ENCODE data around the gene ADORA2B. TPM values are rescaled to one million over a fixed set of nuclear protein-coding genes. Genes with fewer than 3 reads are reported as not detected.

The ADORA2B gene
- total and polyA plus RNA-seq, 2 of the 8 experiments (the other 6 are each of a cell fraction or from before 2014, with no cell fraction given), result 2.6 to 8.2 TPM

DNA sequence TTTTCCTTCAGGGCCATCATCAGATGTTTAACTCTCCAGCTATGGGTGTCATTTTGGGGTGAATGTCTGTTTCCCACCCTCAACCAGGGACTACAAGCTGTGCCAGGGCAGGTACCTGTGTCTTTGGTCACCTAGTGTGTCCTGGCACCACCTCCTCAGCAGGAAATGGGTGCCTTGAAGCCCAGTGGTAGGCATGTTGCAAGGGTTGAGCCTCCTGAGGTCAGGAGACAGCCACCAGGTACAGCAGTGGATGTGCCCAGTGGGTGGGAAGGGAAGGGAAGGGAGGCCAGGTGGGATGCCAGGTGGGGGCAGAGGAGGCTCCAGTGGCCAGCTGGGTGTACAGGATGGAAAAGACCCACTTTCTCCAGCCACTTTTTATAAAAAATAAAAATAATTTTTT, 25.5 kb upstream of the ADORA2B start:
- Histone ChIP-seq H3K18ac (ENCODE audit: extremely low read depth, low read length) (no peak overlapping the region), H3K79me1 (ENCODE audit: low read depth, low read length) (no peaks in the 10 kb centered on the region), H3K27ac (ENCODE audit: low read depth, low read length) (no peak overlapping the region), H4K5ac (ENCODE audit: insufficient read length, low read depth, low read length) (no peak overlapping the region), H3K4ac (replicated peaks; ENCODE audit: insufficient read length, low read depth, low read length) (no peak overlapping the region), H3K23me2 (ENCODE audit: low read depth, low read length) (peaks cover 3% of the 10 kb centered on the region; the same call in 1 of the 2 replicates), H2BK12ac (ENCODE audit: low read depth, low read length) (no peak overlapping the region), H3K14ac (ENCODE audit: insufficient read length) (no peak overlapping the region), H3K4me3 (ENCODE audit: extremely low read depth in 1 of 4, insufficient read depth in 2 of 4, low read depth in 3 of 4, low read length in 4 of 4) (no peak overlapping the region), H3K9ac (replicated peaks in 1 of 4; ENCODE audit: extremely low read depth in 1 of 4, low read depth in 3 of 4, low read length in 3 of 4) (no peak overlapping the region), H2AK5ac (ENCODE audit: low read depth, low read length) (peak overlapping the region; percentile 86; the same call in 1 of the 2 replicates), H3K9me3 (ENCODE audit: insufficient read depth in 2 of 2, low read depth in 1 of 2, low read length in 1 of 2) (peaks cover 0 to 3% of the 10 kb centered on the region in 2 experiments; a peak in 1 of 4 replicates), H3K23ac (ENCODE audit: insufficient read length) (no peak overlapping the region), H3K4me2 (ENCODE audit: insufficient read depth in 1 of 2, low read depth in 2 of 2, low read length in 2 of 2) (no peak overlapping the region), H4K91ac (replicated peaks; ENCODE audit: insufficient read length, low read length) (no peak overlapping the region), H2BK5ac (ENCODE audit: low read depth, low read length) (no peak overlapping the region), H2BK120ac (replicated peaks; ENCODE audit: low read depth, low read length) (no peak overlapping the region), H2BK15ac (ENCODE audit: low read length) (no peak overlapping the region), H3K4me1 (replicated peaks in 1 of 4; ENCODE audit: control insufficient read depth in 3 of 4, insufficient read depth in 4 of 4, low read length in 3 of 4) (peaks cover 0 to 4% (median 3%) of the 10 kb centered on the region in 4 experiments; a peak in 4 of 7 replicates), H4K20me1 (replicated peaks in 1 of 2; ENCODE audit: control insufficient read depth in 1 of 2, insufficient read depth in 2 of 2, low read length in 2 of 2) (no peaks in the 10 kb centered on the region), H3K27me3 (replicated peaks in 1 of 4; ENCODE audit: control insufficient read depth in 3 of 4, extremely low read depth in 1 of 4, insufficient read depth in 3 of 4, low read length in 3 of 4) (peaks cover 0 to 23% (median 9%) of the 10 kb centered on the region in 4 experiments; a peak in 5 of 7 replicates), H3K56ac (replicated peaks; ENCODE audit: insufficient read length, low read depth, low read length) (no peak overlapping the region), H2BK20ac (ENCODE audit: low read length) (peak overlapping the region; percentile 55; the same call in 1 of the 2 replicates), H2AFZ (ENCODE audit: low read length) (no peak overlapping the region), H3K36me3 (ENCODE audit: control insufficient read depth in 2 of 4, insufficient read depth in 4 of 4, low read length in 3 of 4) (no peaks in the 10 kb centered on the region), H4K8ac (ENCODE audit: extremely low read depth, insufficient read depth, low read length) (no peak overlapping the region), H3K79me2 (ENCODE audit: control insufficient read depth in 1 of 2, insufficient read depth in 2 of 2, low read length in 2 of 2) (no peaks in the 10 kb centered on the region)
- no peak for DNase-seq (ENCODE audit: low read depth in 1 of 2, low spot score in 2 of 2)
- FAIRE-seq, result no peak
- TF ChIP-seq, protein P1, sequence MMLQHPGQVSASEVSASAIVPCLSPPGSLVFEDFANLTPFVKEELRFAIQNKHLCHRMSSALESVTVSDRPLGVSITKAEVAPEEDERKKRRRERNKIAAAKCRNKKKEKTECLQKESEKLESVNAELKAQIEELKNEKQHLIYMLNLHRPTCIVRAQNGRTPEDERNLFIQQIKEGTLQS (IDR thresholded peaks at IDR 0.05; ENCODE audit: insufficient read depth, low read depth, low read length), result no peak
- TF ChIP-seq TEAD4 (IDR thresholded peaks at IDR 0.05; ENCODE audit: low read depth, low read length) (no peak), EZH2 (IDR thresholded peaks at IDR 0.05; ENCODE audit: low read depth, low read length, severe bottlenecking) (no peak), EGR1 (IDR thresholded peaks at IDR 0.05; ENCODE audit: borderline replicate concordance, low read depth, low read length) (no peak)
- CTCF ChIA-PET (ENCODE audit: partially characterized antibody), result interaction anchor here (1.5 kb wide), 1 partner anchor 38 kb away, joined by 3 read pairs; no protein-coding TSS in a partner anchor
- POLR2A ChIA-PET (ENCODE audit: partially characterized antibody), result interaction anchor here (0.9 kb wide), 1 partner anchor 25 kb away, joined by 3 read pairs; no protein-coding TSS in a partner anchor
